Measurements from ENCODE around the gene RBM26. TPM values are rescaled to one million over a fixed set of nuclear protein-coding genes. Genes with fewer than 3 reads are reported as not detected.

RBM26 gene
- total RNA-seq, 1 experiment from 2014 or later = 70.5 TPM

GRCh38 chr13:79442221-79442620, 36.2 kb upstream of the RBM26 start:
- TF ChIP-seq CTCF (conservative IDR thresholded peaks at IDR 0.05) = no peak

More at GRCh38 chr13:79442221-79442620, 36.2 kb upstream of the RBM26 start:
- Histone ChIP-seq H2BK12ac (ENCODE audit: insufficient read length, low read depth, low read length) (no peak overlapping the region), H2AFZ (ENCODE audit: low read length) (no peak overlapping the region), H3K4me2 (ENCODE audit: insufficient read depth, insufficient read length, low read length) (no peak overlapping the region), H3K23me2 (ENCODE audit: insufficient read length, low read depth, low read length, poor library complexity, severe bottlenecking) (no peaks in the 10 kb centered on the region), H3T11ph (ENCODE audit: low read length) (no peak overlapping the region), H4K91ac (ENCODE audit: insufficient read length, low read depth, low read length) (no peak overlapping the region), H4K5ac (ENCODE audit: insufficient read length, low read depth, low read length) (no peak overlapping the region), H3K18ac (ENCODE audit: insufficient read length, low read depth, low read length) (no peak overlapping the region), H2BK15ac (ENCODE audit: low read depth, low read length) (no peak overlapping the region), H3K79me1 (ENCODE audit: insufficient read depth, low read depth, low read length, poor library complexity, severe bottlenecking) (no peaks in the 10 kb centered on the region), H2BK5ac (ENCODE audit: insufficient read length, low read length) (no peak overlapping the region), H2BK120ac (ENCODE audit: low read depth, low read length, poor library complexity, severe bottlenecking) (no peak overlapping the region), H3K79me2 (ENCODE audit: insufficient read depth, low read length) (no peaks in the 10 kb centered on the region), H2BK20ac (ENCODE audit: low read depth, low read length, poor library complexity, severe bottlenecking) (no peak overlapping the region), H3K9me3 (ENCODE audit: control insufficient read depth, low read depth, low read length) (no peaks in the 10 kb centered on the region), H3K56ac (ENCODE audit: insufficient read length, low read depth, low read length) (no peak overlapping the region), H3K4me1 (ENCODE audit: insufficient read depth, low read length) (no peaks in the 10 kb centered on the region), H3K27me3 (ENCODE audit: insufficient read depth, low read length) (no peaks in the 10 kb centered on the region), H3K4ac (ENCODE audit: low read depth, low read length) (no peak overlapping the region), H3K27ac (ENCODE audit: insufficient read length, low read depth, low read length) (no peak overlapping the region), H4K20me1 (ENCODE audit: control insufficient read depth, insufficient read depth, insufficient read length) (no peaks in the 10 kb centered on the region), H2AK5ac (ENCODE audit: insufficient read length, low read length) (no peak overlapping the region), H3K23ac (ENCODE audit: insufficient read length, low read depth, low read length) (no peak overlapping the region), H4K8ac (replicated peaks; ENCODE audit: insufficient read length, low read depth, low read length) (no peak overlapping the region), H3K9ac (ENCODE audit: extremely low read depth, insufficient read length, low read length) (no peak overlapping the region), H3K14ac (ENCODE audit: insufficient read depth, low read length) (no peak overlapping the region)
- Mint-ChIP-seq H3K4me1 (peaks cover 11 to 26% of the 10 kb centered on the region in 2 experiments), H3K27ac (no peak overlapping the region), H3K9me3 (no peaks in the 10 kb centered on the region), H3K27me3 (ENCODE audit: low read depth) (no peaks in the 10 kb centered on the region), H3K36me3 (ENCODE audit: insufficient read depth in 1 of 3, low read depth in 3 of 3) (no peaks in the 10 kb centered on the region), H3K4me3 (no peak overlapping the region)
- DNase-seq = no peak
- WGBS (ENCODE audit: extremely low coverage, insufficient read length, low lambda C conversion rate) = no CpG with 5 or more reads among the region's 1 CpG
